K562 (cell line): Measurements from ENCODE around the gene ITIH3. TPM values are rescaled to one million over a fixed set of nuclear protein-coding genes. Genes with fewer than 3 reads are reported as not detected.

Experiments
- ATAC-seq: fragments of 200-7000 bp; cut with Tn5 transposase; 3 replicates; pipeline ENCODE4 v1.9.1; 2020; ENCODE audit warnings: moderate library complexity
- BruUV-seq: library from RNA; stranded (reverse); fragments of 400-500 nt; replicated peaks from 2 replicates; lab custom pipeline; 2021; lab: Mats Ljungman, UMichigan
- CTCF ChIA-PET: fragments of 300-600 bp; formaldehyde crosslinking; extraction: SDS; loops from one replicate; lab custom pipeline; 2021; ENCODE audit warnings: low intra/inter-chr PET ratio; lab: Yijun Ruan, JAX
- POLR2A ChIA-PET: fragments of 300-600, 350-650 bp; sonication (Branson Sonifier 250); formaldehyde crosslinking; extraction: SDS; loops from one replicate; lab custom pipeline; 2021; ENCODE audit warnings: antibody characterized with exemption, inconsistent platforms; lab: Yijun Ruan, JAX
- DNase-seq, 4 experiments: peaks; one replicate each; pipeline versions ENCODE4 v3.0.0 to v3.0.0-alpha.2; 2011 to 2018; ENCODE audit warnings: low spot score in 3 of 4, mixed read lengths in 3 of 4; ENCODE audit errors: extremely low read depth in 1 of 4
- FAIRE-seq: peaks from 2 replicates; lab custom pipeline; 2011; peaks lifted over from hg19 to GRCh38; lab: Jason Lieb, UNC
- H2AFZ ChIP-seq: 2 replicates; pipeline ENCODE4 v1.6.0; 2011; ENCODE audit warnings: low read depth, low read length, control low read depth, inconsistent platforms
- H3K27ac ChIP-seq: fragments of 200-600 bp; 3 replicates; pipeline ENCODE4 v1.8.0; 2011; ENCODE audit warnings: low read depth, mild to moderate bottlenecking, control low read depth, inconsistent platforms, low read length, moderate library complexity, mixed read lengths; ENCODE audit errors: extremely low read depth
- H3K27me3 ChIP-seq, 2 experiments: fragments of 300-600 bp in 1 of 2; 2 replicates in 1 of 2; 3 replicates in 1 of 2; pipeline versions ENCODE4 v1.6.0 to v1.8.0; 2011; ENCODE audit warnings: inconsistent platforms in 2 of 2, low read length in 2 of 2, mild to moderate bottlenecking in 1 of 2, mixed read lengths in 1 of 2, moderate library complexity in 1 of 2; ENCODE audit not compliant: control insufficient read depth in 2 of 2, insufficient read depth in 2 of 2
- H3K36me3 ChIP-seq: fragments of 300-600 bp; 3 replicates; pipeline ENCODE4 v1.8.0; 2011; ENCODE audit warnings: mild to moderate bottlenecking, low read length, inconsistent platforms; ENCODE audit not compliant: control insufficient read depth, insufficient read depth
- H3K4me1 ChIP-seq, 2 experiments: fragments of 200-600 bp in 1 of 2; replicated peaks in 1 of 2; 2 replicates in 1 of 2; 3 replicates in 1 of 2; pipeline versions ENCODE4 v1.5.1 to v1.8.0; 2011; ENCODE audit warnings: inconsistent platforms in 2 of 2, low read length in 2 of 2, mild to moderate bottlenecking in 1 of 2, mixed read lengths in 1 of 2, moderate library complexity in 1 of 2; ENCODE audit not compliant: control insufficient read depth in 2 of 2, insufficient read depth in 2 of 2
- H3K4me2 ChIP-seq: 2 replicates; pipeline ENCODE4 v1.6.1; 2011; ENCODE audit warnings: low read length, control low read depth, inconsistent platforms, mixed read lengths; ENCODE audit not compliant: insufficient read depth
- H3K4me3 ChIP-seq: fragments of 200-600 bp; sonication (generic), shearing (Covaris generic); 2 replicates; pipeline ENCODE4 v1.5.1; 2016; ENCODE audit warnings: control low read depth, inconsistent platforms
- H3K79me2 ChIP-seq: fragments of 200-600 bp; 3 replicates; pipeline ENCODE4 v1.8.0; 2011; ENCODE audit warnings: low read length, inconsistent platforms; ENCODE audit not compliant: control insufficient read depth, insufficient read depth
- H3K9ac ChIP-seq, 2 experiments: 2 replicates each; pipeline versions ENCODE4 v1.6.0 to v1.6.1; 2011; ENCODE audit warnings: low read depth in 2 of 2, low read length in 2 of 2, control low read depth in 1 of 2, inconsistent platforms in 1 of 2, mild to moderate bottlenecking in 1 of 2, mixed read lengths in 1 of 2; ENCODE audit not compliant: insufficient read depth in 1 of 2
- H3K9me1 ChIP-seq: one replicate; pipeline ENCODE4 v1.6.0; 2011; ENCODE audit warnings: inconsistent platforms, mild to moderate bottlenecking, low read length, moderate library complexity; ENCODE audit not compliant: control insufficient read depth, insufficient read depth
- H3K9me3 ChIP-seq: replicated peaks from 2 replicates; pipeline ENCODE4 v1.5.1; 2011; ENCODE audit warnings: low read depth, low read length, inconsistent platforms; ENCODE audit not compliant: control insufficient read depth, insufficient read depth
- H4K20me1 ChIP-seq: replicated peaks from 2 replicates; pipeline ENCODE4 v1.6.1; 2011; ENCODE audit warnings: low read length, inconsistent platforms, mixed read lengths; ENCODE audit not compliant: control insufficient read depth, insufficient read depth
- POLR2B ChIP-seq: fragments of 450-650 bp; IDR thresholded peaks from 2 replicates; pipeline ENCODE4 v1.6.1; 2018; ENCODE audit warnings: low read depth; ENCODE audit not compliant: partially characterized antibody
- SIN3A ChIP-seq, 2 experiments: fragments of 150-350 bp in 1 of 2; IDR thresholded peaks; 2 replicates each; pipeline ENCODE4 v1.6.1; 2011 to 2016; ENCODE audit warnings: borderline replicate concordance in 2 of 2, low read depth in 2 of 2, low read length in 2 of 2, mild to moderate bottlenecking in 2 of 2, moderate library complexity in 2 of 2; ENCODE audit not compliant: control insufficient read depth in 1 of 2
- WGBS: fragments of 100-300 bp; shearing (Covaris generic); methylation state at CpG from one replicate; pipeline ENCODE4 v1.1.6; 2016; ENCODE audit warnings: low coverage, mixed read lengths; ENCODE audit not compliant: insufficient coverage; ENCODE audit errors: missing lambda C conversion rate; 5-methylcytosine and 5-hydroxymethylcytosine counted together
- in situ Hi-C: fragments of 300-500 bp; cut with MboI; formaldehyde crosslinking; loops from 4 replicates; pipeline ENCODE4 v1.15.0; 2018; ENCODE audit warnings: inconsistent platforms, mixed read lengths
- intact Hi-C: fragments of 100-400 bp; cut with micrococcal nuclease; formaldehyde crosslinking; loops from 2 replicates; pipeline ENCODE4 v1.14.2; 2022
- polyA plus RNA-seq, 8 experiments: library from polyadenylated mRNA; depleted of rRNA in 4 of 8; stranded (reverse) in 5 of 8; unstranded in 3 of 8; fragments of >200 nt; fragmentation: Nextera tagmentation in 2 of 8; fragmentation: Illumina TruSeq in 1 of 8; extraction: Ambion mirVana in 2 of 8; extraction: Trizol in 1 of 8; gene quantifications; 2 replicates each; pipeline versions ENCODE4 v1.2.1 to v1.2.3, GENCODE V29; 2011 to 2014; ENCODE audit warnings: inconsistent platforms in 1 of 8, missing spikeins in 1 of 8
- total RNA-seq, 7 experiments: library from RNA; depleted of rRNA in 6 of 7; stranded (reverse); fragments of >200 nt in 6 of 7; fragmentation: Illumina TruSeq in 2 of 7; extraction: Trizol in 2 of 7; gene quantifications; 2 replicates each; pipeline versions ENCODE4 v1.2.1 to v1.2.3, GENCODE V29; 2011 to 2021; ENCODE audit warnings: low replicate concordance in 1 of 7

Gene ITIH3
- total and polyA plus RNA-seq, 9 of the 15 experiments (the other 6 are each of a cell fraction or from before 2014, with no cell fraction given) = 0.07 to 0.35 TPM; not detected in 7

DNA sequence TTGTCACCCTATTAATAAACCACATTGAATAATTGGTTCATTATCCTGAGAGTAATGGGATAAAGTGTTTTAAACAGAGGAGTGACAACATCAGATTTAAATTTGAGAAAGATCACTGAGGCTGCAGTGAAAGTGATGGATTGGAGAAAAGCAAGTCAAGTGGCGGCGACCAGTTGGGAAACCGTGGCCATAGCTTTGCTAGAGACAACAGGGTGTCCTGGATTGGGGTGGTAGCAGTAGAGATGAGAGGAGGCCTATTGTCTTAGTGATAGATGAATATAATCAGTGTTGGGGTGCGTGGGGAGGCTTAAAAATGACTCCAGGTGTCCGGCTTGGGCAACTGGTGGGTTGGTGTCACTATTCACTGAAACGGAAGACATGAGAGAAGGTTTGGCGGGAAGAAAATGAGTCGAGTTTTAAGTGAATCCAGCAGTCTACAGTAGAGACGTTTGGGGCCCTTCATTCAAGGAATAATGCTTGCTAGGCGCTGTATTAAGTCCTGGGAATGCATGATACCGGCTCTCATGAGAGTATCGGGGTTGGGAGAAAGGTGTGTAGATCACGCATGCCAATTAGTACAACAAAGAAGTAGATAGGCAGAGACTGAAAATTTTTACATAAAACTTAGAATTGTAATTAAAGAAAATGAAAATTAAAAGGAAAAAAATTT, 24.7 kb upstream of the ITIH3 start:
- ATAC-seq = 0 out of 3 replicates have a peak, but pooled peaks have one; percentile 8
- TF ChIP-seq SIN3A (IDR thresholded peaks at IDR 0.05; ENCODE audit: borderline replicate concordance in 2 of 2, control insufficient read depth in 1 of 2, low read depth in 2 of 2, low read length in 2 of 2) (0 out of 4 replicates have a peak, but pooled peaks of 1 of the 2 experiments have one; percentile 21), POLR2B (no peak)
- TF ChIP-seq, all 486 proteins: peak for 1
- Histone ChIP-seq H3K9me1 (no peaks in the 10 kb centered on the region), H3K9me3 (no peaks in the 10 kb centered on the region), H4K20me1 (no peaks in the 10 kb centered on the region), H3K9ac (peak overlapping the region; percentile 83 to 87), H3K4me3 (peak overlapping the region; percentile 80), H3K79me2 (peaks cover 24% of the 10 kb centered on the region), H3K4me2 (peak overlapping the region; percentile 93), H3K36me3 (peaks cover 19% of the 10 kb centered on the region; the same call in 1 of the 3 replicates), H3K27me3 (no peaks in the 10 kb centered on the region), H2AFZ (peak overlapping the region; percentile 94), H3K27ac (peak overlapping the region; percentile 88), H3K4me1 (peaks cover 3 to 4% of the 10 kb centered on the region in 2 experiments; a peak in 2 of 5 replicates)
- 6% methylated on average over 13 of the region's 13 CpGs for WGBS
- FAIRE-seq (no peak), DNase-seq (peak in 2 of 4 experiments; percentile 7 to 18)
- intact Hi-C loops (no loop called here), in situ Hi-C loops (no loop called here)
- CTCF ChIA-PET = no interaction called here
- POLR2A ChIA-PET = interaction anchor here (1.3 kb wide), 1 partner anchor 11 kb away, joined by 6 read pairs; no protein-coding TSS in a partner anchor
- no TSS peak for BruUV-seq
